HEK293 (cell line): Measurements from ENCODE around the gene HS3ST4.

Experiments used
- CTCF ChIA-PET: fragments of 350-600 bp; formaldehyde crosslinking; extraction: SDS; loops from one replicate; lab custom pipeline; 2021; ENCODE audit warnings: antibody characterized with exemption; lab: Yijun Ruan, JAX
- POLR2A ChIA-PET: fragments of 300-600 bp; formaldehyde crosslinking; extraction: SDS; loops from one replicate; lab custom pipeline; 2020; ENCODE audit warnings: antibody characterized with exemption, inconsistent platforms; lab: Yijun Ruan, JAX
- H3K27ac ChIP-seq: fragments of 200-500 bp; sonication (Bioruptor generic); 2 replicates; pipeline ENCODE4 v1.5.1; 2014; ENCODE audit warnings: low read depth, low read length, control low read depth, inconsistent platforms; ENCODE audit errors: extremely low read depth
- H3K36me3 ChIP-seq, 2 experiments: fragments of 200-500 bp in 1 of 2; sonication (Bioruptor generic) in 1 of 2; 1 replicate in 1 of 2; 2 replicates in 1 of 2; pipeline ENCODE4 v1.5.1; 2014 to 2017; ENCODE audit warnings: inconsistent platforms in 2 of 2, low read length in 2 of 2; ENCODE audit not compliant: control insufficient read depth in 2 of 2, insufficient read depth in 1 of 2
- H3K4me1 ChIP-seq: fragments of 200-500 bp; sonication (Bioruptor generic); 2 replicates; pipeline ENCODE4 v1.5.1; 2014; ENCODE audit warnings: mild to moderate bottlenecking, low read length, inconsistent platforms; ENCODE audit not compliant: control insufficient read depth, insufficient read depth
- H3K4me3 ChIP-seq: 2 replicates; pipeline ENCODE4 v1.5.1; 2011; ENCODE audit warnings: low read depth, mild to moderate bottlenecking, control low read depth, low read length, moderate library complexity
- H3K9me3 ChIP-seq: fragments of 200-500 bp; sonication (Bioruptor generic); 2 replicates; pipeline ENCODE4 v1.5.1; 2014; ENCODE audit warnings: low read depth, low read length, inconsistent platforms; ENCODE audit not compliant: control insufficient read depth, insufficient read depth
- GLIS1 ChIP-seq: fragments of 450-650 bp; formaldehyde crosslinking; IDR thresholded peaks from 2 replicates; pipeline ENCODE4 v1.5.1; 2016; ENCODE audit warnings: missing biosample characterization, missing genetic modification characterization
- KLF10 ChIP-seq: fragments of 450-650 bp; IDR thresholded peaks from 2 replicates; pipeline ENCODE4 v1.5.1; 2018; ENCODE audit warnings: missing biosample characterization, mild to moderate bottlenecking, missing genetic modification characterization
- KLF7 ChIP-seq: fragments of 450-650 bp; formaldehyde crosslinking; IDR thresholded peaks from 2 replicates; pipeline ENCODE4 v1.5.1; 2016; ENCODE audit warnings: missing biosample characterization, missing genetic modification characterization, borderline replicate concordance
- MEIS1 ChIP-seq: sonication (generic); formaldehyde crosslinking; IDR thresholded peaks from 2 replicates; pipeline ENCODE4 v1.8.1; 2022; ENCODE audit warnings: missing genetic modification reagents, mild to moderate bottlenecking, borderline replicate concordance
- MYNN ChIP-seq: fragments of 450-650 bp; formaldehyde crosslinking; IDR thresholded peaks from 2 replicates; pipeline ENCODE4 v1.5.1; 2016; ENCODE audit warnings: missing biosample characterization, missing genetic modification characterization, borderline replicate concordance
- SP2 ChIP-seq: fragments of 450-650 bp; formaldehyde crosslinking; IDR thresholded peaks from 2 replicates; pipeline ENCODE4 v1.5.1; 2016; ENCODE audit warnings: missing biosample characterization, missing genetic modification characterization
- ZBTB26 ChIP-seq: fragments of 450-650 bp; formaldehyde crosslinking; optimal IDR thresholded peaks from 2 replicates; pipeline ENCODE3; 2016; ENCODE audit warnings: missing biosample characterization, mild to moderate bottlenecking, missing genetic modification characterization
- ZFHX2 ChIP-seq: fragments of 450-650 bp; formaldehyde crosslinking; conservative IDR thresholded peaks from 2 replicates; pipeline ENCODE4 v1.5.1; 2016; ENCODE audit warnings: missing biosample characterization, missing genetic modification characterization
- ZNF10 ChIP-seq: fragments of 450-650 bp; formaldehyde crosslinking; IDR thresholded peaks from 2 replicates; pipeline ENCODE4 v1.5.1; 2017; ENCODE audit warnings: missing biosample characterization, missing genetic modification characterization
- ZNF132 ChIP-seq: fragments of 450-650 bp; formaldehyde crosslinking; IDR thresholded peaks from 2 replicates; pipeline ENCODE4 v1.5.1; 2017; ENCODE audit warnings: missing biosample characterization, missing genetic modification characterization, borderline replicate concordance
- ZNF146 ChIP-seq: fragments of 450-650 bp; formaldehyde crosslinking; IDR thresholded peaks from 2 replicates; pipeline ENCODE4 v1.5.1; 2016; ENCODE audit warnings: missing biosample characterization, missing genetic modification characterization
- ZNF16 ChIP-seq: fragments of 450-650 bp; formaldehyde crosslinking; IDR thresholded peaks from 2 replicates; pipeline ENCODE4 v1.5.1; 2016; ENCODE audit warnings: low read depth, missing biosample characterization, missing genetic modification characterization
- ZNF184 ChIP-seq: fragments of 450-650 bp; IDR thresholded peaks from 2 replicates; pipeline ENCODE4 v1.5.1; 2018; ENCODE audit warnings: missing biosample characterization, mild to moderate bottlenecking, missing genetic modification characterization
- ZNF211 ChIP-seq: fragments of 450-650 bp; formaldehyde crosslinking; IDR thresholded peaks from 2 replicates; pipeline ENCODE4 v1.5.1; 2016; ENCODE audit warnings: low read depth, missing biosample characterization, missing genetic modification characterization
- ZNF248 ChIP-seq: fragments of 450-650 bp; formaldehyde crosslinking; IDR thresholded peaks from 2 replicates; pipeline ENCODE4 v1.5.1; 2017; ENCODE audit warnings: missing biosample characterization, missing genetic modification characterization
- ZNF366 ChIP-seq: fragments of 450-650 bp; formaldehyde crosslinking; conservative IDR thresholded peaks from 2 replicates; pipeline ENCODE4 v1.5.1; 2016; ENCODE audit warnings: missing biosample characterization, missing genetic modification characterization
- ZNF398 ChIP-seq: fragments of 450-650 bp; formaldehyde crosslinking; IDR thresholded peaks from 2 replicates; pipeline ENCODE4 v1.5.1; 2017; ENCODE audit warnings: missing biosample characterization, missing genetic modification characterization
- ZNF658 ChIP-seq: fragments of 450-650 bp; formaldehyde crosslinking; IDR thresholded peaks from 2 replicates; pipeline ENCODE4; 2016; ENCODE audit warnings: missing biosample characterization, missing genetic modification characterization
- ZNF76 ChIP-seq: fragments of 450-650 bp; formaldehyde crosslinking; IDR thresholded peaks from 2 replicates; pipeline ENCODE4; 2016; ENCODE audit warnings: low read depth, missing biosample characterization, missing genetic modification characterization, borderline replicate concordance
- ZNF792 ChIP-seq: fragments of 450-650 bp; formaldehyde crosslinking; IDR thresholded peaks from 2 replicates; pipeline ENCODE4 v1.5.1; 2016; ENCODE audit warnings: missing biosample characterization, missing genetic modification characterization
- ZNF830 ChIP-seq: fragments of 450-650 bp; IDR thresholded peaks from 2 replicates; pipeline ENCODE4 v1.5.0; 2018; ENCODE audit warnings: missing biosample characterization, missing genetic modification characterization, low read depth, mild to moderate bottlenecking, moderate library complexity
- ZNF837 ChIP-seq: fragments of 450-650 bp; formaldehyde crosslinking; IDR thresholded peaks from 2 replicates; pipeline ENCODE4 v1.5.1; 2016; ENCODE audit warnings: missing biosample characterization, missing genetic modification characterization
- TF ChIP-seq, protein P1 (sequence below): fragments of 450-650 bp; formaldehyde crosslinking; IDR thresholded peaks from 2 replicates; pipeline ENCODE4 v1.5.1; 2016; ENCODE audit warnings: missing biosample characterization, missing genetic modification characterization

HS3ST4 gene

DNA sequence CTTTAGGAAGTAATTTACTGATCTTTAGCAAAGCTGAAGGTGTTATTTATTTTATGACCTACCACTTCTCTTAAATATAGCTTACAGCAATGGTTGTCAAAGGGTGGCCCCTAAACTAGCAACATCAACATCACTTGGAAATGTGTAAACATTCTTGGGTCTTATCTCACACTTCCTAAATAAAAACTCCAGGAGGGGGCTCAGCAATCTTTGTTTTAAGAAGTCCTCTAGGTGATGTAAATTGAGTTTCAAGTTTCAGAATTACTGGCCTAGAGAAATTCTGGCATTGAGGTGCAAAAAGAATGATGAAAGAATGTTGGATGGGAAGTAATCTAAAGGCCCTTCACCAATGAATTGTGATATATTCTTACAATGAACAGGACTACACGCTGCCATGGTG, 142.3 kb downstream of the HS3ST4 start (continued):
- TF ChIP-seq ZNF792 (no peak), ZFHX2 (tag by site-specific recombination) (no peak), ZNF366 (tag by site-specific recombination) (no peak), ZNF830 (no peak)
- TF ChIP-seq, protein P1, sequence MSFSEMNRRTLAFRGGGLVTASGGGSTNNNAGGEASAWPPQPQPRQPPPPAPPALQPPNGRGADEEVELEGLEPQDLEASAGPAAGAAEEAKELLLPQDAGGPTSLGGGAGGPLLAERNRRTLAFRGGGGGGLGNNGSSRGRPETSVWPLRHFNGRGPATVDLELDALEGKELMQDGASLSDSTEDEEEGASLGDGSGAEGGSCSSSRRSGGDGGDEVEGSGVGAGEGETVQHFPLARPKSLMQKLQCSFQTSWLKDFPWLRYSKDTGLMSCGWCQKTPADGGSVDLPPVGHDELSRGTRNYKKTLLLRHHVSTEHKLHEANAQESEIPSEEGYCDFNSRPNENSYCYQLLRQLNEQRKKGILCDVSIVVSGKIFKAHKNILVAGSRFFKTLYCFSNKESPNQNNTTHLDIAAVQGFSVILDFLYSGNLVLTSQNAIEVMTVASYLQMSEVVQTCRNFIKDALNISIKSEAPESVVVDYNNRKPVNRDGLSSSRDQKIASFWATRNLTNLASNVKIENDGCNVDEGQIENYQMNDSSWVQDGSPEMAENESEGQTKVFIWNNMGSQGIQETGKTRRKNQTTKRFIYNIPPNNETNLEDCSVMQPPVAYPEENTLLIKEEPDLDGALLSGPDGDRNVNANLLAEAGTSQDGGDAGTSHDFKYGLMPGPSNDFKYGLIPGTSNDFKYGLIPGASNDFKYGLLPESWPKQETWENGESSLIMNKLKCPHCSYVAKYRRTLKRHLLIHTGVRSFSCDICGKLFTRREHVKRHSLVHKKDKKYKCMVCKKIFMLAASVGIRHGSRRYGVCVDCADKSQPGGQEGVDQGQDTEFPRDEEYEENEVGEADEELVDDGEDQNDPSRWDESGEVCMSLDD (tag by site-specific recombination): no peak
- TF ChIP-seq, all 188 proteins: peak for 0

DNA sequence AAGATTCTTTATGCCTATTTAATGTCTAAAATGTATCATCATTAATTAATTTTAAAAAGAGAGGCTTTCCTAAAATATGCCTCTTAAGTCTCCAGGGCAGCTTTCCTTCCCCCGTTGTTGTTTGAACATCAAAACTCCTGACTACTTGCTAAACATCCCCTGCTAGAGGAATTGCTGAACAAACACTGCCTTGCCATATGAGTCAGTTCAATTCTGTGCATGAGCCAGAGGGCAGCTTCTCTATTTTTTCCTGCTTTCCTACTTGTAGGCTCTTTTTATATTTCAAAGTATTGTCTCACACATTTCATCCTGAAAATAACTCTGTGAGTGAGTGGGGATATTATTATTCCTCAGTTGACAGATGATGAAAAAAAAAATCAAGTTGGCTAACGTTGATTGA, 143.4 kb downstream of the HS3ST4 start:
- TF ChIP-seq MEIS1 (CRISPR knock-in tag) (no peak), ZNF146 (no peak), ZNF398 (tag by site-specific recombination) (no peak), KLF7 (tag by site-specific recombination) (no peak), ZNF248 (tag by site-specific recombination) (no peak), ZNF658 (tag by site-specific recombination) (no peak), ZNF16 (tag by site-specific recombination) (no peak), ZNF184 (no peak), ZNF76 (no peak), ZNF837 (no peak), GLIS1 (tag by site-specific recombination) (no peak), SP2 (tag by site-specific recombination) (no peak), ZBTB26 (tag by site-specific recombination) (no peak), ZNF830 (no peak), MYNN (no peak), KLF10 (tag by site-specific recombination) (no peak), ZNF211 (no peak), ZNF10 (tag by site-specific recombination) (no peak), ZNF132 (no peak)
- ChIA-PET POLR2A (no interaction called here), CTCF (no interaction called here)
- Histone ChIP-seq H3K9me3 (no peaks in the 10 kb centered on the region), H3K27ac (no peak overlapping the region), H3K4me1 (no peaks in the 10 kb centered on the region), H3K4me3 (no peak overlapping the region), H3K36me3 (no peaks in the 10 kb centered on the region)
